DND-41 (cell line): ENCODE results near the gene FAM180B.

Experiments used
- CTCF ChIP-seq: IDR thresholded peaks from 2 replicates; pipeline ENCODE4 v1.5.1; 2012; ENCODE audit warnings: borderline replicate concordance, low read length, moderate library complexity, mild to moderate bottlenecking; ENCODE audit not compliant: poor library complexity, severe bottlenecking; ENCODE audit errors: extremely low read depth
- EZH2 ChIP-seq: IDR thresholded peaks from 3 replicates; pipeline ENCODE4 v1.6.1; 2012; ENCODE audit warnings: borderline replicate concordance, low read depth, mild to moderate bottlenecking, moderate library complexity, low read length, inconsistent platforms; ENCODE audit not compliant: severe bottlenecking

DNA sequence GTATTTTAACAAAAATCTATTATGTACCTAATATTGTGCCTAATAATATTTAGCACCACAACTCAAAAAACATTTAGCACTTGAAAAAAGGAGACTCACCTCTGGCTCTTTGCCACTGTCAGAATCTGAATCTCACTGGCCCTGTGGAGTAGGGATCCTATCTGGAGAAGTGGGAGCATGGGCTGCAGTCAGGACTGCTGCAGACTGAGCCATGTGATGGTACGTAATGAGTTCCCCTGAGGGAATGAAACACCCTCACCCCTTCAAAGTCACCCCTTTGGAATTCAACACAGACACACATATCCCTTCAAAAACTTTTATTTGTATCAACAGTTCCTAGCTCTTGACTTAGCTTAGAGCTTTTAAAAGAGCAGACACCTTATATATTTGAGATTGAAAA, 14.6 kb upstream of the FAM180B start:
- TF ChIP-seq CTCF (no peak), EZH2 (no peak)
